GM23338 (cell line): ENCODE results near the gene STAMBPL1. TPM values are rescaled to one million over a fixed set of nuclear protein-coding genes. Genes with fewer than 3 reads are reported as not detected.

Experiments
- ATAC-seq: fragments of 200-7000 bp; cut with Tn5 transposase; 3 replicates; pipeline ENCODE4 v1.9.1; 2020
- DNase-seq: peaks from one replicate; pipeline ENCODE4 v3.0.0-alpha.2; 2015; ENCODE audit warnings: low spot score
- H2AFZ ChIP-seq: fragments of 200-600 bp; sonication (generic); 2 replicates; pipeline ENCODE4 v1.8.0; 2016; ENCODE audit warnings: antibody characterized with exemption, mild to moderate bottlenecking, moderate library complexity
- H3F3A ChIP-seq: fragments of 200-600 bp; sonication (generic); replicated peaks from 2 replicates; pipeline ENCODE4 v1.8.0; 2017; ENCODE audit warnings: antibody characterized with exemption, mixed run types, low read depth
- H3K27ac ChIP-seq: fragments of 200-600 bp; sonication (generic); 2 replicates; pipeline ENCODE4 v1.6.1; 2016; ENCODE audit warnings: low read depth
- H3K27me3 ChIP-seq: fragments of 200-600 bp; sonication (generic); 2 replicates; pipeline ENCODE4 v1.8.0; 2016; ENCODE audit warnings: mild to moderate bottlenecking, mixed run types, moderate library complexity; ENCODE audit not compliant: insufficient read depth
- H3K36me3 ChIP-seq: fragments of 200-600 bp; sonication (generic); 2 replicates; pipeline ENCODE4 v1.8.0; 2016; ENCODE audit warnings: mild to moderate bottlenecking; ENCODE audit not compliant: insufficient read depth
- H3K4me1 ChIP-seq: fragments of 200-600 bp; sonication (generic); 2 replicates; pipeline ENCODE4 v1.8.0; 2016; ENCODE audit warnings: mild to moderate bottlenecking, moderate library complexity; ENCODE audit not compliant: insufficient read depth
- H3K4me2 ChIP-seq: fragments of 200-600 bp; sonication (generic); 2 replicates; pipeline ENCODE4 v1.7.1; 2017; ENCODE audit warnings: mixed run types
- H3K4me3 ChIP-seq: fragments of 200-600 bp; sonication (generic); 2 replicates; pipeline ENCODE4 v1.6.1; 2016; ENCODE audit warnings: mixed run types
- H3K79me2 ChIP-seq: fragments of 200-600 bp; sonication (generic); replicated peaks from 2 replicates; pipeline ENCODE4 v1.8.0; 2017; ENCODE audit warnings: mild to moderate bottlenecking; ENCODE audit not compliant: insufficient read depth
- H3K9me2 ChIP-seq: fragments of 200-600 bp; sonication (generic); 2 replicates; pipeline ENCODE4 v1.8.0; 2017; ENCODE audit not compliant: insufficient read depth
- H4K20me1 ChIP-seq: fragments of 200-600 bp; sonication (generic); replicated peaks from 2 replicates; pipeline ENCODE4 v1.8.0; 2017; ENCODE audit warnings: mild to moderate bottlenecking; ENCODE audit not compliant: insufficient read depth
- H3K27ac Mint-ChIP-seq: 2 replicates; pipeline ENCODE4 v1.8.0; 2020; ENCODE audit warnings: inconsistent platforms, mild to moderate bottlenecking, moderate library complexity, mixed read lengths
- H3K27me3 Mint-ChIP-seq: 3 replicates; pipeline ENCODE4 v1.8.0; 2022; ENCODE audit warnings: low read depth, mild to moderate bottlenecking, moderate library complexity, mixed read lengths, inconsistent platforms; ENCODE audit not compliant: insufficient read depth, poor library complexity
- H3K36me3 Mint-ChIP-seq: 3 replicates; pipeline ENCODE4 v1.8.0; 2021; ENCODE audit warnings: low read depth, mild to moderate bottlenecking, inconsistent platforms, moderate library complexity, mixed read lengths
- H3K4me1 Mint-ChIP-seq: 3 replicates; pipeline ENCODE4 v1.8.0; 2020; ENCODE audit warnings: mild to moderate bottlenecking, inconsistent platforms, mixed read lengths
- H3K4me3 Mint-ChIP-seq: 3 replicates; pipeline ENCODE4 v1.8.0; 2021; ENCODE audit warnings: moderate library complexity, mild to moderate bottlenecking, inconsistent platforms, mixed read lengths
- H3K9me3 Mint-ChIP-seq: 3 replicates; pipeline ENCODE4 v1.8.0; 2020; ENCODE audit warnings: moderate library complexity, mild to moderate bottlenecking, inconsistent platforms, mixed read lengths
- CREB1 ChIP-seq: fragments of 250-450 bp; sonication (Bioruptor Pico); IDR thresholded peaks from 2 replicates; pipeline ENCODE4 v1.5.0; 2020; ENCODE audit warnings: low read depth, mild to moderate bottlenecking, moderate library complexity
- CTCF ChIP-seq, 2 experiments: fragments of 200-600 bp in 1 of 2; sonication (generic) in 1 of 2; conservative IDR thresholded peaks; 2 replicates each; pipeline versions ENCODE4 v1.5.1 to v1.6.1; 2016 to 2017; ENCODE audit warnings: antibody characterized with exemption in 2 of 2, low read depth in 2 of 2, mild to moderate bottlenecking in 2 of 2, moderate library complexity in 1 of 2
- EZH2 ChIP-seq: fragments of 200-600 bp; sonication (generic); IDR thresholded peaks from one replicate; pipeline ENCODE4 v1.8.0; 2017; ENCODE audit warnings: antibody characterized with exemption, mild to moderate bottlenecking, low read depth; ENCODE audit not compliant: unreplicated experiment
- JUNB ChIP-seq: IDR thresholded peaks from one replicate; pipeline ENCODE4 v1.6.1; 2016; ENCODE audit warnings: antibody characterized with exemption; ENCODE audit not compliant: unreplicated experiment
- NANOG ChIP-seq: IDR thresholded peaks from 2 replicates; pipeline ENCODE4 v1.6.1; 2016; ENCODE audit warnings: antibody characterized with exemption, borderline replicate concordance
- POLR2AphosphoS5 ChIP-seq: IDR thresholded peaks from 2 replicates; pipeline ENCODE4 v1.6.1; 2016; ENCODE audit warnings: antibody characterized with exemption, low read depth
- REST ChIP-seq: IDR thresholded peaks from one replicate; pipeline ENCODE4 v1.6.1; 2018; ENCODE audit warnings: antibody characterized with exemption; ENCODE audit not compliant: unreplicated experiment
- STAT1 ChIP-seq: IDR thresholded peaks from one replicate; pipeline ENCODE4 v1.6.1; 2016; ENCODE audit warnings: antibody characterized with exemption; ENCODE audit not compliant: unreplicated experiment
- ZNF114 ChIP-seq: fragments of 250-450 bp; sonication (Bioruptor Pico); IDR thresholded peaks from 2 replicates; pipeline ENCODE4 v1.5.0; 2020; ENCODE audit warnings: mild to moderate bottlenecking, moderate library complexity
- ZNF331 ChIP-seq: fragments of 250-450 bp; sonication (Bioruptor Pico); IDR thresholded peaks from 2 replicates; pipeline ENCODE4 v1.5.0; 2020; ENCODE audit warnings: low read depth, mild to moderate bottlenecking, moderate library complexity
- ZNF462 ChIP-seq: fragments of 250-450 bp; sonication (Bioruptor Pico); IDR thresholded peaks from 2 replicates; pipeline ENCODE4 v1.5.0; 2020; ENCODE audit warnings: mild to moderate bottlenecking, moderate library complexity
- polyA plus RNA-seq: library from polyadenylated mRNA; unstranded; fragments of >200 nt; fragmentation: Nextera tagmentation; extraction: Ambion mirVana; gene quantifications from 2 replicates; pipeline ENCODE4 v1.2.1, GENCODE V29; 2016
- total RNA-seq: library from RNA; depleted of rRNA; stranded (reverse); fragments of >200 nt; shearing (Covaris generic); gene quantifications from 2 replicates; pipeline ENCODE4 v1.2.3, GENCODE V29; 2014

The STAMBPL1 gene
- total and polyA plus RNA-seq, 2 experiments from 2014 or later, result 2.5 to 11.5 TPM

GRCh38 chr10:88961266-88961665 is 81.2 kb downstream of the STAMBPL1 start (continued):
- TF ChIP-seq EZH2, result no peak
- TF ChIP-seq CTCF (conservative IDR thresholded peaks at IDR 0.05; ENCODE audit: low read depth in 2 of 2), result no peak

GRCh38 chr10:88962336-88962735 is 82.3 kb downstream of the STAMBPL1 start:
- Histone ChIP-seq H2AFZ (no peak overlapping the region), H3F3A (no peaks in the 10 kb centered on the region), H3K79me2 (no peaks in the 10 kb centered on the region), H3K4me1 (no peaks in the 10 kb centered on the region), H3K4me2 (no peak overlapping the region), H3K9me2 (no peaks in the 10 kb centered on the region), H3K4me3 (no peak overlapping the region), H3K27ac (no peak overlapping the region), H3K27me3 (no peaks in the 10 kb centered on the region), H4K20me1 (no peaks in the 10 kb centered on the region), H3K36me3 (no peaks in the 10 kb centered on the region)
- peaks cover 4% of the 10 kb centered on the region; the same call in 2 of the 3 replicates for H3K4me1 Mint-ChIP-seq
- TF ChIP-seq REST (no peak), STAT1 (no peak), NANOG (no peak), ZNF114 (CRISPR knock-in tag) (no peak), CREB1 (CRISPR knock-in tag) (no peak), ZNF462 (CRISPR knock-in tag) (no peak), JUNB (no peak), ZNF331 (CRISPR knock-in tag) (no peak), CTCF (conservative IDR thresholded peaks at IDR 0.05; ENCODE audit: low read depth in 2 of 2) (no peak), POLR2AphosphoS5 (no peak)
- H3K9me3 Mint-ChIP-seq, result no peaks in the 10 kb centered on the region
- H3K27ac Mint-ChIP-seq, result no peak overlapping the region
- H3K36me3 Mint-ChIP-seq, result no peaks in the 10 kb centered on the region
- H3K27me3 Mint-ChIP-seq, result no peaks in the 10 kb centered on the region
- ATAC-seq (no peak), DNase-seq (no peak)
- no peak overlapping the region for H3K4me3 Mint-ChIP-seq
